PC-9 (cell line): ENCODE data around the gene ITGA2B. TPM values are rescaled to one million over a fixed set of nuclear protein-coding genes. Genes with fewer than 3 reads are reported as not detected.

Experiments
- BruUV-seq: library from RNA; stranded (reverse); fragments of 400-500 nt; replicated peaks from 2 replicates; lab custom pipeline; 2021; lab: Mats Ljungman, UMichigan
- CTCF ChIA-PET: fragments of 300-600 bp; sonication (Branson Sonifier 250); formaldehyde crosslinking; loops from one replicate; lab custom pipeline; 2022; ENCODE audit warnings: antibody characterized with exemption; lab: Charles Lee
- POLR2A ChIA-PET: fragments of 300-600 bp; sonication (Branson Sonifier 250); formaldehyde crosslinking; loops from one replicate; lab custom pipeline; 2022; ENCODE audit warnings: antibody characterized with exemption; ENCODE audit not compliant: unreplicated experiment; lab: Charles Lee
- DNase-seq, 2 experiments: peaks; one replicate each; pipeline versions ENCODE4 v3.0.0 to v3.0.0-alpha.2; 2015 to 2022; ENCODE audit warnings: mixed read lengths in 1 of 2
- H2AFZ ChIP-seq: fragments of 200-600 bp; sonication (generic); 2 replicates; pipeline ENCODE4 v1.8.1; 2017; ENCODE audit warnings: antibody characterized with exemption
- H3F3A ChIP-seq: fragments of 200-600 bp; sonication (generic); 2 replicates; pipeline ENCODE4 v1.8.1; 2017; ENCODE audit warnings: antibody characterized with exemption, mild to moderate bottlenecking, low read depth; ENCODE audit not compliant: insufficient read depth
- H3K27ac ChIP-seq: fragments of 200-600 bp; sonication (generic); 2 replicates; pipeline ENCODE4 v1.6.1; 2016; ENCODE audit warnings: mixed run types
- H3K27me3 ChIP-seq: fragments of 200-600 bp; sonication (generic); 2 replicates; pipeline ENCODE4 v1.6.1; 2016; ENCODE audit warnings: low read depth, mixed run types; ENCODE audit not compliant: insufficient read depth
- H3K36me3 ChIP-seq: fragments of 200-600 bp; sonication (generic); 2 replicates; pipeline ENCODE4 v1.6.1; 2016; ENCODE audit warnings: low read depth, mixed run types
- H3K4me1 ChIP-seq: fragments of 200-600 bp; sonication (generic); replicated peaks from 2 replicates; pipeline ENCODE4 v1.6.1; 2016; ENCODE audit warnings: mixed run types; ENCODE audit not compliant: insufficient read depth
- H3K4me2 ChIP-seq: fragments of 200-600 bp; sonication (generic); 2 replicates; pipeline ENCODE4 v1.6.1; 2017; ENCODE audit warnings: mixed run types
- H3K4me3 ChIP-seq: fragments of 200-600 bp; sonication (generic); 2 replicates; pipeline ENCODE4 v1.6.1; 2016; ENCODE audit warnings: mixed run types
- H3K79me2 ChIP-seq: fragments of 200-600 bp; sonication (generic); 2 replicates; pipeline ENCODE4 v1.6.1; 2017; ENCODE audit warnings: low read depth, mixed run types
- H3K9me2 ChIP-seq: fragments of 200-600 bp; sonication (generic); 2 replicates; pipeline ENCODE4 v1.8.1; 2017; ENCODE audit warnings: mild to moderate bottlenecking; ENCODE audit not compliant: insufficient read depth
- H3K9me3 ChIP-seq: fragments of 200-600 bp; sonication (generic); 2 replicates; pipeline ENCODE4 v1.8.1; 2016; ENCODE audit warnings: low read depth; ENCODE audit not compliant: insufficient read depth
- H4K20me1 ChIP-seq: fragments of 200-600 bp; sonication (generic); 2 replicates; pipeline ENCODE4 v1.8.1; 2017; ENCODE audit not compliant: insufficient read depth
- CTCF ChIP-seq: fragments of 200-600 bp; sonication (generic); conservative IDR thresholded peaks from 2 replicates; pipeline ENCODE4 v1.6.1; 2017; ENCODE audit warnings: mixed run types, antibody characterized with exemption, mild to moderate bottlenecking, moderate library complexity
- EZH2 ChIP-seq: fragments of 200-600 bp; sonication (generic); IDR thresholded peaks from 2 replicates; pipeline ENCODE4 v1.8.0; 2017; ENCODE audit warnings: antibody characterized with exemption, low read depth
- intact Hi-C: fragments of 100-400 bp; cut with micrococcal nuclease; formaldehyde crosslinking; loops from one replicate; pipeline ENCODE4 v1.10.0; 2022; ENCODE audit not compliant: unreplicated experiment
- total RNA-seq: library from RNA; stranded (reverse); gene quantifications from 2 replicates; pipeline ENCODE4 v1.2.3, GENCODE V29; 2021

The ITGA2B gene
- total RNA-seq, 1 experiment from 2014 or later, result 5.7 TPM

GRCh38 chr17:44324092-44324570 lies 65.3 kb downstream of the ITGA2B start:
- no TSS peak for BruUV-seq
- POLR2A ChIA-PET, result interaction anchor here (0.6 kb wide), 1 partner anchor 132 kb away, joined by 7 read pairs; no protein-coding TSS in a partner anchor
- no peaks in the 10 kb centered on the region for H3K9me2 ChIP-seq
- peaks cover 28% of the 10 kb centered on the region for H3K79me2 ChIP-seq
- peak overlapping the region; percentile 79 for H2AFZ ChIP-seq
- no peaks in the 10 kb centered on the region for H4K20me1 ChIP-seq
- TF ChIP-seq EZH2 (no peak), CTCF (no peak)
- peak overlapping the region; percentile 88 for H3K4me3 ChIP-seq
- intact Hi-C loops, result no loop called here
- CTCF ChIA-PET, result no interaction called here
- peak in 1 of 2 experiments; percentile 37 for DNase-seq
- H3K9me3 ChIP-seq, result no peaks in the 10 kb centered on the region
- 0 out of 2 replicates have a peak, but pooled peaks cover 4% of the 10 kb centered on the region for H3K4me1 ChIP-seq
- H3K27me3 ChIP-seq, result no peaks in the 10 kb centered on the region
- H3F3A ChIP-seq, result peaks cover 29% of the 10 kb centered on the region; the same call in 1 of the 2 replicates
- peak overlapping the region; percentile 36 for H3K27ac ChIP-seq
- peak overlapping the region; percentile 94 for H3K4me2 ChIP-seq
- no peaks in the 10 kb centered on the region for H3K36me3 ChIP-seq

GRCh38 chr17:44323359-44324091 lies 65.9 kb downstream of the ITGA2B start:
- Histone ChIP-seq H3F3A (peaks cover 28% of the 10 kb centered on the region; the same call in 1 of the 2 replicates), H3K27me3 (no peaks in the 10 kb centered on the region), H3K4me1 (0 out of 2 replicates have a peak, but pooled peaks cover 4% of the 10 kb centered on the region), H3K9me3 (no peaks in the 10 kb centered on the region), H3K9me2 (no peaks in the 10 kb centered on the region), H3K4me2 (peak overlapping the region; percentile 94), H4K20me1 (no peaks in the 10 kb centered on the region), H3K36me3 (no peaks in the 10 kb centered on the region), H3K79me2 (peaks cover 28% of the 10 kb centered on the region), H3K4me3 (peak overlapping the region; percentile 88), H3K27ac (no peak overlapping the region), H2AFZ (peak overlapping the region; percentile 79)
- ChIA-PET POLR2A (interaction anchor here (0.6 kb wide), 1 partner anchor 131 kb away, joined by 7 read pairs; no protein-coding TSS in a partner anchor), CTCF (no interaction called here)
- TF ChIP-seq EZH2 (no peak), CTCF (no peak)
- TSS peak; percentile 46 for BruUV-seq
- intact Hi-C loops, result no loop called here
- no peak for DNase-seq

- Histone ChIP-seq H2AFZ (no peak overlapping the region), H3K4me2 (no peak overlapping the region), H3K27me3 (no peaks in the 10 kb centered on the region), H4K20me1 (no peaks in the 10 kb centered on the region), H3K27ac (no peak overlapping the region), H3K36me3 (no peaks in the 10 kb centered on the region), H3K79me2 (peaks cover 28% of the 10 kb centered on the region), H3K4me1 (0 out of 2 replicates have a peak, but pooled peaks cover 4% of the 10 kb centered on the region), H3K9me3 (no peaks in the 10 kb centered on the region), H3K9me2 (no peaks in the 10 kb centered on the region), H3K4me3 (no peak overlapping the region), H3F3A (peaks cover 28% of the 10 kb centered on the region; the same call in 1 of the 2 replicates)
- POLR2A ChIA-PET, result no interaction called here
- intact Hi-C loops, result no loop called here
- no peak for DNase-seq
- CTCF ChIA-PET, result no interaction called here
- no peak for TF ChIP-seq EZH2
- TF ChIP-seq CTCF, result no peak
- BruUV-seq, result no TSS peak
Measured at GRCh38 chr17:44322236-44322895, 67.1 kb downstream of the ITGA2B start.

Other genes with a start within 250 kb of the ITGA2B start
- 14.5 and 15.7 TPM in 2 replicates for gene HROB, start 247.7 kb downstream of the ITGA2B start, total RNA-seq
- gene ASB16, start 218.9 kb downstream of the ITGA2B start, total RNA-seq, result not detected in 2 replicates
- 39.2 and 45.5 TPM in 2 replicates for gene TMUB2, start 202.7 kb downstream of the ITGA2B start, total RNA-seq
- gene ATXN7L3, start 189.8 kb downstream of the ITGA2B start, total RNA-seq, result 59.3 and 87.4 TPM in 2 replicates
- gene UBTF, start 170.0 kb downstream of the ITGA2B start, total RNA-seq, result 59.6 and 61.7 TPM in 2 replicates
- gene SLC4A1, start 121.5 kb downstream of the ITGA2B start, total RNA-seq, result not detected in 2 replicates
- not detected in 2 replicates for gene RUNDC3A, start 81.0 kb downstream of the ITGA2B start, total RNA-seq
- gene SLC25A39, start 64.8 kb downstream of the ITGA2B start, total RNA-seq, result 164 and 204 TPM in 2 replicates
- gene GRN, start 44.3 kb downstream of the ITGA2B start, total RNA-seq, result 226 and 413 TPM in 2 replicates
- gene FAM171A2, start 25.8 kb downstream of the ITGA2B start, total RNA-seq, result 8.3 and 11.8 TPM in 2 replicates
- gene GPATCH8, start 113.8 kb upstream of the ITGA2B start, total RNA-seq, result 31.0 and 39.4 TPM in 2 replicates
- gene FZD2, start 167.8 kb upstream of the ITGA2B start, total RNA-seq, result 50.5 and 61.8 TPM in 2 replicates